Upper lobe of right lung (tissue), 1 donor: Measurements from ENCODE around the gene RALGPS1. TPM values are rescaled to one million over a fixed set of nuclear protein-coding genes. Genes with fewer than 3 reads are reported as not detected.

ENCODE experiments used
- ATAC-seq: fragments of 200-7000 bp; cut with Tn5 transposase; one replicate; pipeline ENCODE4 v1.9.1; 2020; ENCODE audit warnings: mild to moderate bottlenecking, moderate library complexity
- DNase-seq: peaks from one replicate; pipeline ENCODE4 v3.0.0-alpha.2; 2020
- H3K27ac ChIP-seq: fragments of 200-600 bp; one replicate; pipeline ENCODE4 v1.8.0; 2022
- H3K27me3 ChIP-seq: fragments of 200-600 bp; one replicate; pipeline ENCODE4 v1.8.0; 2022; ENCODE audit warnings: mild to moderate bottlenecking
- H3K36me3 ChIP-seq: fragments of 200-600 bp; one replicate; pipeline ENCODE4 v1.8.0; 2022
- H3K4me1 ChIP-seq: fragments of 200-600 bp; one replicate; pipeline ENCODE4 v1.8.0; 2022
- H3K4me3 ChIP-seq: fragments of 200-600 bp; one replicate; pipeline ENCODE4 v1.8.0; 2022; ENCODE audit warnings: mild to moderate bottlenecking
- H3K9me3 ChIP-seq: fragments of 200-600 bp; one replicate; pipeline ENCODE4 v1.8.0; 2022
- intact Hi-C: fragments of 100-400 bp; cut with DNase I; formaldehyde crosslinking; loops from one replicate; pipeline ENCODE4 v1.11.0; 2022
- total RNA-seq: library from RNA; stranded (reverse); fragmentation: NEBNext Ultra II Directional; extraction: Animal tissue kit (Norgen Biotek cat#: 25700); gene quantifications from one replicate; pipeline ENCODE4 v1.2.1, GENCODE V29; 2021
- TF ChIP-seq, protein P1 (sequence below): fragments of 200-600 bp; IDR thresholded peaks from one replicate; pipeline ENCODE4 v1.8.0; 2022; ENCODE audit warnings: antibody characterized with exemption
- donor health status: DM: no; HTN: yes; CAD: no; lungs with severe emphysema.

The RALGPS1 gene
- total RNA-seq, 1 donor from 2014 or later, result 15.9 TPM

DNA sequence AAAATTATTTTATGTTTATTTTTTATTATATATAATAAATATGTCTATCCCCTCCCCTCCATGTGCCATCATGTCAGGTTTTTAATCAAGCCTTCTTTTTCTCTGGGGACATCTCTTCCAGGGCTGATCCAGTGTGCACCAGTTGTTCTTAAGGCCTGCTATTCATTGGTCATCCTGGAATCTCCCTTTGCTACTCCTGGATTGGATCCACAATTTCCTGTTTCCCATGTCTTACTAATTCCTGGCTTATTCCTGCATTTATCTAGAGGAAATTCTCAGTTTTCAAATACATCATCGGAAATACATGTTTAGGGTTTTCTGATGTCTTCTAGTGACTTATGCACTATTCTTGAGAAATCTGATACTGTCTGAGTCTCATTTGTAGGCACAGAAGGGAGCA is 151.0 kb downstream of the RALGPS1 start:
- Histone ChIP-seq H3K4me1 (peaks cover 14% of the 10 kb centered on the region), H3K27ac (no peak overlapping the region), H3K36me3 (no peaks in the 10 kb centered on the region), H3K27me3 (no peaks in the 10 kb centered on the region), H3K4me3 (no peak overlapping the region), H3K9me3 (no peaks in the 10 kb centered on the region)
- TF ChIP-seq, protein P1, sequence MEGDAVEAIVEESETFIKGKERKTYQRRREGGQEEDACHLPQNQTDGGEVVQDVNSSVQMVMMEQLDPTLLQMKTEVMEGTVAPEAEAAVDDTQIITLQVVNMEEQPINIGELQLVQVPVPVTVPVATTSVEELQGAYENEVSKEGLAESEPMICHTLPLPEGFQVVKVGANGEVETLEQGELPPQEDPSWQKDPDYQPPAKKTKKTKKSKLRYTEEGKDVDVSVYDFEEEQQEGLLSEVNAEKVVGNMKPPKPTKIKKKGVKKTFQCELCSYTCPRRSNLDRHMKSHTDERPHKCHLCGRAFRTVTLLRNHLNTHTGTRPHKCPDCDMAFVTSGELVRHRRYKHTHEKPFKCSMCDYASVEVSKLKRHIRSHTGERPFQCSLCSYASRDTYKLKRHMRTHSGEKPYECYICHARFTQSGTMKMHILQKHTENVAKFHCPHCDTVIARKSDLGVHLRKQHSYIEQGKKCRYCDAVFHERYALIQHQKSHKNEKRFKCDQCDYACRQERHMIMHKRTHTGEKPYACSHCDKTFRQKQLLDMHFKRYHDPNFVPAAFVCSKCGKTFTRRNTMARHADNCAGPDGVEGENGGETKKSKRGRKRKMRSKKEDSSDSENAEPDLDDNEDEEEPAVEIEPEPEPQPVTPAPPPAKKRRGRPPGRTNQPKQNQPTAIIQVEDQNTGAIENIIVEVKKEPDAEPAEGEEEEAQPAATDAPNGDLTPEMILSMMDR, result no peak
- DNase-seq, result no peak
- ATAC-seq, result no peak
- intact Hi-C loops, result no loop called here

DNA sequence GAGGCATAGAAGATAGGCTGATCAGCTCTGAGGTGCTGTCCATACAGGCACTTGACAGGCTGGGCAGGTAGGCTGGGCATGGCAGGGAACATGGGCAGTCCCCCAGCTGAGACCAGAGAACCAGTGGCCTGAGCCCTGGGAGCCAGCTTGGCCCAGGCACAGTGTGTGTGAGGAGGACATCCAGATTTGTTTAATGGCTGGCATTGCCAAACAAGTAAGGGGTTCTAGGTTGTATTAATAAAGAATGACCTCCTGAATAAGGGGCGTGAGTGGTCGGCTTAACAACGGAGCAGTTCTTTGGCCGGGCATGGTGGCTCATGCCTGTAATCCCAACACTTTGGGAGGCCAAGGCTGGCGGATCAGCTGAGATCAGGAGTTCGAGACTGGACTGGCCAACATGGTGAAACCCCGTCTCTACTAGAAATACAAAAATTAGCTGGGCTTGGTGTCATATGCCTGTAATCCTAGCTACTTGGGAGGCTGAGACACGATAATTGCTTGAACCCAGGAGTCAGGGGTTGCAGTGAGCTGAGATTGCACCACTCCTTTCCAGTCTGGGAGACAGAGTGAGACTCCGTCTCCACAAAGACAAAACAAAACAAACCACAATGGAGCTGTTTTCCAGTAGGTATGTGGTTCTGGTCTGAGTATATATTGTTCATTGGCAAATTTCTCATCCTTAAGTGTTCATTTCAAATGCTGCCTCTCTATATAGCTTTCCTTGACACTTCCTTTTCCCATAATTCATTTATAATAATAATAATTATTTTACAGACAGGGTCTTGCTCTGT is 151.7 kb downstream of the RALGPS1 start:
- Histone ChIP-seq H3K9me3 (no peaks in the 10 kb centered on the region), H3K4me1 (peaks cover 14% of the 10 kb centered on the region), H3K27ac (no peak overlapping the region), H3K4me3 (no peak overlapping the region), H3K36me3 (no peaks in the 10 kb centered on the region), H3K27me3 (no peaks in the 10 kb centered on the region)
- TF ChIP-seq, protein P1, result no peak
- no peak for DNase-seq
- no peak for ATAC-seq
- intact Hi-C loops, result no loop called here

DNA sequence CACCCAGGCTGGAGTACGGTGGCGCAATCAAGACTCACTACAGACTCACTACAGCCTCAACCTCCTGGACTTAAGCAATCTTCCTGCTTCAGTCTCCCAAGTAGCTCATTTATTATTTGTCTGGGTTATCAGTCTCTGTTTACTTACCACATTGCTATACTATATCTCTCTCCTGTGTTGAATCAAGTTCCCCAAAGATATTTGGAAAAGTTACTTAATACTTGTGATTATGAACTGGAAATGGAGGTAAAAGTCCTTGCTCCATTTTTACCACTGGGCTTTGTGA is 152.2 kb downstream of the RALGPS1 start:
- Histone ChIP-seq H3K9me3 (no peaks in the 10 kb centered on the region), H3K27me3 (no peaks in the 10 kb centered on the region), H3K36me3 (no peaks in the 10 kb centered on the region), H3K4me1 (peaks cover 14% of the 10 kb centered on the region), H3K27ac (no peak overlapping the region), H3K4me3 (no peak overlapping the region)
- ATAC-seq, result peak; percentile 70
- no peak for DNase-seq
- intact Hi-C loops, result no loop called here
- TF ChIP-seq, protein P1, result no peak

DNA sequence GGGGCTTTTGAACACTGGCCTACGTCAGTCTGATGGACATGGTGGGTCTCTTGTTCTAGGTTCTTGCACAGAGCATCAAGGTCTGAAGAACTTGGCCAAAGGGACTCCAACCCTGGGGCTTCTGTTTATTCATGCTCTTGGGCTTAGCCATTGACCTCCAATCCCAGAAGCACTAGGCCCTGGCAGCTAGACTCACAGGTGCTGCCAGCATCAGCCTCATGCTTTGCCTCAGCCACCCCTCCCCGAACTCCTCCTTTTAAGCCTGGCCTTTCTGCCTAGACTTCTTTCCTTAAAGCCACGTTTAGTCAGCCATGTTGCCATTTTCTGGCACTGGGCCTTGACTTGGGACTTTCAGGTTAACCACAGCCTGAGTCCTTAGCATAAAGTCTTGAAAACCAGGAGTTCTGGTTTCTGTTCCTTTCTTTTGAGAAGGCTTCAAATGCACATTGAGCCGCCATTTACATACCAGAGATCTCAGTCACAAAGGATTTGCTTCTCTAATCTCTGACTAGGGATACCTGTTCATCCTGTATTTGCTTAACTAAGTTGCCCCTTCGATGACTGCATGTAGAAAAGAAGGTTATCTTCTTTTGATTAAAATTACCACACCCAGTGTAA is 153.1 kb downstream of the RALGPS1 start:
- Histone ChIP-seq H3K27me3 (no peaks in the 10 kb centered on the region), H3K4me3 (no peak overlapping the region), H3K4me1 (peaks cover 14% of the 10 kb centered on the region), H3K27ac (no peak overlapping the region), H3K9me3 (no peaks in the 10 kb centered on the region), H3K36me3 (no peaks in the 10 kb centered on the region)
- no peak for ATAC-seq
- intact Hi-C loops, result no loop called here
- DNase-seq, result no peak
- TF ChIP-seq, protein P1, result no peak

DNA sequence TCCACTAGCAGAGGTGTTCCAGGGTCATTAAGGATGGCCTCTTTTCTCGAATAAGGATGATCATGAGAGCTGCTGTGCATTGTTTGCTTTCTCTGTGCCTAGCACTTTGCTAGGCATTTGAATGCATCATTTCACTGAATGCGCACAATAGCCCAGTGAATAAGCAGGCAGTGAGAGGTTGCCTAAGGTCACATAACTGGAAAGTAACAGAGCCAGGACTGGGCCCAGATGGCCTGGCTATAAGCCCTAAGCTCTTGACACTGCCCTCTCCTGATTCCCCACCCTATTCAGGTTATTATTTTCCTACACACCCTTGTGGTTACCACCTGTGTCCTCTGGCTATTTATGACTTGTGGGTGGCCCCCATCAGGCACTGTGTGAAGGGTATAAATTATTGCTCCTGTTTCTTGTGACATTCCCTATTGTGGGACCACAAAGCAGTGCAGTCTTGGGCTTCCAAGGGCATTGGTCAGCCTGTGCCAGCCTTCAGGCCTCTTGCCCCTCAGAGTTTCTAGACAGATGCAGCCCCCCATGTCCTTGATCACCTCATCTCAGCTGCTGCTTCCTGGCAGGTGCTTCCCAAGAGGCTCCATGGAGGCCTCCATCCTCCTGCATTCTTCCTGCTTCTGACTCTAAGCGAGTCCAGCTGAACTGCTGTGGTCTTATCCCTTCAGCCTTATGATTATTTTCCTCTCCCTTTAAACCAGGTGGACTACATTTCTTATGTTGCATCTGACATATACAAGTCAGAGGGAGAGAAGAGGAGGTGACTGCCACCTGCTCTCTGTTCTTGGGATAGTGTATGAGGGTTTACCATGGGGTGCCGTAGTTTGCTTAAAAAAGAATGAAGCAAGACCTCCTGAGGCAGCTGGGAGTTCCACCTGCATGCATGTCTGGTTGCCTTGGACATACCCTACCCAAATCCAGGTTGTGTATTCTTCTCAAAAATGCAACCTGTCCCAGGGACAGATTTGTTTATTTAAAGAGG is 160.3 kb downstream of the RALGPS1 start:
- no peak for DNase-seq
- no peaks in the 10 kb centered on the region for H3K36me3 ChIP-seq
- no peaks in the 10 kb centered on the region for H3K27me3 ChIP-seq
- no peak overlapping the region for H3K4me3 ChIP-seq
- TF ChIP-seq, protein P1, result no peak
- no peak overlapping the region for H3K27ac ChIP-seq
- peak; percentile 50 for ATAC-seq
- H3K4me1 ChIP-seq, result peaks cover 38% of the 10 kb centered on the region
- intact Hi-C loops, result no loop called here
- no peaks in the 10 kb centered on the region for H3K9me3 ChIP-seq
